Stimulated activated CD4-positive, alpha-beta T cell treated with anti-CD3 and anti-CD28 coated beads, TNF-alpha, amount 100 ng/mL, for 1 hour (primary cell): Measurements from ENCODE around the gene CCL25.
A peak's percentile ranks its signal among the peaks of the same experiment; 100 is the strongest.

ENCODE experiments used
- DNase-seq, 3 donors: peaks; one replicate each; pipeline ENCODE4 v3.0.0-alpha.2; 2020; ENCODE audit warnings: low read depth in 3 of 3, low spot score in 1 of 3

The CCL25 gene

GRCh38 chr19:8044018-8044417, 8.5 kb upstream of the CCL25 start:
- no peak for DNase-seq

GRCh38 chr19:8045872-8046568, 6.5 kb upstream of the CCL25 start:
- DNase-seq = no peak

DNA sequence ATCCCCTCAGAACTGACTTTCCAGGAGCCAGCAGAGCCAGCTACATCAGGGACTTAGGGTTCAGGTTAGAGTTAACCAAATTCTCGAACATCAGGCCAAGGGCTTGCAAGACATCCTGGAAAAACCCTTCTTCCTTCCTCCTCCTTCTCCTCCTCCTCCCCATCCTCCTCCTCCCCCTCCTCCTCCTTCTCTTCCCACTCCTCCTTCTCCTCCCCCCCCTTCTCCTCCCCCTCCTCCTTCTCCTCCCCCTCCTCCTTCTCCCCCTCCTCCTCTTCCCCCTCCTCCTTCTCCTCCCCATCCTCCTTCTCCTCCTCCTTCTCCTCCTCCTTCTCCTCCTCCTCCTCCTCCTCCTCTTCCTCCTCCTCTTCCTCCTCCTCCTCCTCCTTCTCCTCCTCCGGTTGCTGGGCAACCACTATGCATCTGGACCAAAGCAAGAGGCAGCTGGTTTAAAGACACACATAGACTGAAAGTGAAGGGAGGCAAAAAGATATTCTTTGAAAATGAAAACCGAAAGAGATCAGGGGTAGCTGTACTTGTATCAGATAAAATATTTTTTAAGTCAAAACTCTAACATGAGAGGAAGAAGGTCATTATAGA, 5.9 kb upstream of the CCL25 start:
- no peak for DNase-seq

- DNase-seq = peak; percentile 57 to 90 (median 65)
These were observed 2.1 kb upstream of the CCL25 start for GRCh38 chr19:8050274-8051096.

GRCh38 chr19:8054169-8054568, 1.6 kb downstream of the CCL25 start:
- DNase-seq = no peak

- DNase-seq = no peak
These were observed 4.0 kb downstream of the CCL25 start for GRCh38 chr19:8056533-8056932.

GRCh38 chr19:8057545-8058270, 5.1 kb downstream of the CCL25 start:
- no peak for DNase-seq

GRCh38 chr19:8064911-8065874, 12.6 kb downstream of the CCL25 start:
- DNase-seq = no peak

- DNase-seq = no peak
These were observed 13.3 kb downstream of the CCL25 start for GRCh38 chr19:8065875-8066261.

- DNase-seq = no peak
These were observed 16.8 kb downstream of the CCL25 start for GRCh38 chr19:8069096-8069973.

DNA sequence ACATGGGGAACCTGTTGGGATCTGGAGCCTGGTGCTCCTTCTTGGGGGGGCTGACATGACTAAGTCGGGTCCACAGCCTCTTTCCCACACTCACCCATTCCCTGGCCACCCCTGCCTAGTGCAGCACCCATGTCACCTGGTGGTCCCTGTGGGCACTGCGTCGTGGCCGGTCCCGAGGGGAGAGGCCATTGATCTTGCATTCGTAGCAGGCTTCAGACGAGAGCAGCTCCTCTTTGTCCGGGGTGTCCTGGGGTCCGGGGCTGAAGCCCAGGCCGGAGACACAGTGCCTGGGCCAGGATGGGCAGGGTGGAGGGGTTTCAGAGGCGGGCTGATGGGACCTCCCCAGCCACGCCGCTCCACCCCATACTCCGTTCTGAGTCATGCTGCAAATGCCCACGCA, 19.4 kb downstream of the CCL25 start:
- DNase-seq = no peak

- no peak for DNase-seq
These were observed 21.9 kb downstream of the CCL25 start for GRCh38 chr19:8074501-8074900.

DNA sequence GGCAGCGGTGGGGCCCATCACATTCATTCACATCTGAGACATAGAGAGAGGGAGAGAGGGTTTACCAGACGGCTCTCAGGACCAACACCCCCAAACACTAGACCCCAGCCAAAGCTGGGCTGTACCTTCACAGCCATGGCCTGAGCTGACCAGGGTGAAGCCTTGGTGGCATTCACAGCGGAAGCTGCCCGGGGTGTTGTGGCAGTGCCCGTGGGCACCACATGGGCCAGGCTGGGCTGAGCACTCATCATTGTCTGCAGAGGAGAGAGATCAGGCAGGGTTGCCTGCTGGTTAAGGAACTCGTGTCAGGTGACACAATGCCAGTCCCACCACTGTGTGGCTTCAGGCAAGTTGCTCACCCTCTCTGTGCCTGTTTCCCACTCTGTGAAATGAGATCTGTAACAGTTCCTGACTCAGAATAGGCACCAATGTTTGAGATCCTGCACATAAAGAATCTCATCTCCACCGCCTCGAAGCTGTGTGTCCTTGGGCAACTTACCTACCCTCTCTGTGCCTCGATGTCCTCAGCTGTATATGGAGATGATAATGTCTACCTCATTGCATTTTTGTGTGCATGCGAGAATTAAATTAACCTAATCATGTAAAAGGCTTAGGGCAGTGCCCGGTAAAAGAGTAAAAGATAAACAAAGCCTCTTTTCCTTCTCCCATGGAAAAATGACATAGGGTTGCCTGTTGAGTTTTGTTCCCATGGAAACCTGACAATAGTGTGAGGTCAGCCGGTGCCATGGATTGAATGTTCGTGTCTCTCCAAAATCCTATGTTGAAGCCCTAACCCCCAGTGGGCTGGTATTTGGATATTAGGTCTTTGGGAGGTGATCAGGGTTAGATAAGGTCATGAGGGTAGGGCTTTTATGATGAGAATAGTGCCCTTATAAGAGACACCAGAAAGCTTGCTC, 22.9 kb downstream of the CCL25 start:
- DNase-seq = no peak

- no peak for DNase-seq
These were observed 27.4 kb downstream of the CCL25 start for GRCh38 chr19:8079988-8080387.

DNA sequence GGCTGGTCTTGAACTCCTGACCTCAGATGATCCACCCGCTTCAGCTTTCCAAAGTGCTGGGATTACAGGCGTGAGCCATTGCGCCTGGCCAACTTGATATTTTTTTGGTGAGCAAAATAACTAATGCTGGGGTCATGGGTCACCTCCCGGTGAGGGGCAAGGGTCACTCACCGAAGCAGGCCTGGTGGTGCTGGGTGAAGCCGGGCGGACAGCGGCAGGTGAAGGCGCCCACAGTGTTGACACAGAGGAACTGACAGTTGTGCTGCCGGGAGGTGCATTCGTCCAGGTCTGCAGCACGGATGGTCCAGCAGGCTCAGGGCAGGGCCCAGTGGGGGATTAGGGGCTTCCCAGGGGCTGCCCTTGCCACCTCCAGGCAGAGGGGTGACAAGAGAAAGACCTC, 28.3 kb downstream of the CCL25 start:
- DNase-seq = no peak

- DNase-seq = no peak
These were observed 29.3 kb downstream of the CCL25 start for GRCh38 chr19:8081569-8082550.

- no peak for DNase-seq
These were observed 30.6 kb downstream of the CCL25 start for GRCh38 chr19:8083141-8083540.
